Activated effector memory CD4-positive, alpha-beta T cell treated with Interleukin-2 at 50 U/mL for 16 hours (primary cell): ENCODE results near the gene ZNF292.
"Not testable (repeated sequence)": the region's sequence is repeated elsewhere in the genome, so short reads cannot be mapped to it uniquely, and the experiment has no call there.

Experiments
- DNase-seq: peaks from one replicate; pipeline ENCODE4 v3.0.0-alpha.2; 2020

The ZNF292 gene

GRCh38 chr6:87154993-87155841, at the start of gene ZNF292:
Gene ZNF292 (plus strand): TSS chr6:87155565. CDS start chr6:87155592, 27 bp downstream.
- peak; percentile 91 for DNase-seq

GRCh38 chr6:87105823-87106222, 49.5 kb upstream of the ZNF292 start:
- DNase-seq = no peak

GRCh38 chr6:87110636-87111035, 44.7 kb upstream of the ZNF292 start:
- no peak for DNase-seq

- no peak for DNase-seq
These were observed 39.8 kb upstream of the ZNF292 start for GRCh38 chr6:87115402-87116135.

GRCh38 chr6:87116922-87117321, 38.4 kb upstream of the ZNF292 start:
- DNase-seq = no peak

GRCh38 chr6:87118054-87118453, 37.3 kb upstream of the ZNF292 start:
- DNase-seq = no peak

- no peak for DNase-seq
These were observed 32.9 kb upstream of the ZNF292 start for GRCh38 chr6:87122477-87122876.

GRCh38 chr6:87124074-87124473, 31.3 kb upstream of the ZNF292 start:
- no peak for DNase-seq

- DNase-seq = no peak
These were observed 28.9 kb upstream of the ZNF292 start for GRCh38 chr6:87126501-87126900.

- no peak for DNase-seq
These were observed 27.6 kb upstream of the ZNF292 start for GRCh38 chr6:87127737-87128136.

- no peak for DNase-seq
These were observed 18.4 kb upstream of the ZNF292 start for GRCh38 chr6:87136963-87137362.

GRCh38 chr6:87139236-87139635, 16.1 kb upstream of the ZNF292 start:
- no peak for DNase-seq

GRCh38 chr6:87139927-87140326, 15.4 kb upstream of the ZNF292 start:
- DNase-seq = not testable (repeated sequence)

GRCh38 chr6:87146363-87146762, 9.0 kb upstream of the ZNF292 start:
- DNase-seq = no peak

GRCh38 chr6:87150406-87150805, 5.0 kb upstream of the ZNF292 start:
- no peak for DNase-seq

- DNase-seq = no peak
These were observed 3.9 kb upstream of the ZNF292 start for GRCh38 chr6:87151471-87151780.

GRCh38 chr6:87151781-87152525, 3.4 kb upstream of the ZNF292 start:
- DNase-seq = peak; percentile 70

- no peak for DNase-seq
These were observed 2.8 kb upstream of the ZNF292 start for GRCh38 chr6:87152526-87152955.

- DNase-seq = no peak
These were observed 748 bp upstream of the ZNF292 start for GRCh38 chr6:87154641-87154992.

- peak; percentile 48 for DNase-seq
These were observed 764 bp downstream of the ZNF292 start for GRCh38 chr6:87155842-87156815.

GRCh38 chr6:87157596-87157995, 2.2 kb downstream of the ZNF292 start:
- DNase-seq = not testable (repeated sequence)

GRCh38 chr6:87161299-87161698, 5.9 kb downstream of the ZNF292 start:
- no peak for DNase-seq
